ENCODE results near the gene SDCCAG8. TPM values are rescaled to one million over a fixed set of nuclear protein-coding genes. Genes with fewer than 3 reads are reported as not detected.

Gene SDCCAG8
- polyA plus RNA-seq, 4 donors = 32.5 to 47.3 (median 44.0) TPM

- no peak for DNase-seq (ENCODE audit: low read depth in 4 of 4, low spot score in 2 of 4)
Observed at GRCh38 chr1:243449373-243449772, 193.5 kb downstream of the SDCCAG8 start.

GRCh38 chr1:243452092-243452491, 196.3 kb downstream of the SDCCAG8 start:
- DNase-seq (ENCODE audit: low read depth in 4 of 4, low spot score in 2 of 4) = no peak

- DNase-seq (ENCODE audit: low read depth in 4 of 4, low spot score in 2 of 4) = no peak
Observed at GRCh38 chr1:243454328-243454997, 198.6 kb downstream of the SDCCAG8 start.

- DNase-seq (ENCODE audit: low read depth in 4 of 4, low spot score in 2 of 4) = no peak
Observed at GRCh38 chr1:243455760-243456651, 200.2 kb downstream of the SDCCAG8 start.

GRCh38 chr1:243457363-243457982, 201.6 kb downstream of the SDCCAG8 start:
- DNase-seq (ENCODE audit: low read depth in 4 of 4, low spot score in 2 of 4) = no peak

- no peak for DNase-seq (ENCODE audit: low read depth in 4 of 4, low spot score in 2 of 4)
Observed at GRCh38 chr1:243459059-243459458, 203.2 kb downstream of the SDCCAG8 start.

- DNase-seq (ENCODE audit: low read depth in 4 of 4, low spot score in 2 of 4) = no peak
Observed at GRCh38 chr1:243461700-243462099, 205.9 kb downstream of the SDCCAG8 start.

GRCh38 chr1:243462929-243463697, 207.3 kb downstream of the SDCCAG8 start:
- DNase-seq (ENCODE audit: low read depth in 4 of 4, low spot score in 2 of 4) = no peak

- no peak for DNase-seq (ENCODE audit: low read depth in 4 of 4, low spot score in 2 of 4)
Observed at GRCh38 chr1:243465081-243465480, 209.2 kb downstream of the SDCCAG8 start.

- DNase-seq (ENCODE audit: low read depth in 4 of 4, low spot score in 2 of 4) = no peak
Observed at GRCh38 chr1:243465738-243466137, 209.9 kb downstream of the SDCCAG8 start.

GRCh38 chr1:243469497-243469896, 213.7 kb downstream of the SDCCAG8 start:
- no peak for DNase-seq (ENCODE audit: low read depth in 4 of 4, low spot score in 2 of 4)

GRCh38 chr1:243470502-243470901, 214.7 kb downstream of the SDCCAG8 start:
- DNase-seq (ENCODE audit: low read depth in 4 of 4, low spot score in 2 of 4) = no peak

GRCh38 chr1:243471026-243471685, 215.3 kb downstream of the SDCCAG8 start:
- DNase-seq (ENCODE audit: low read depth in 4 of 4, low spot score in 2 of 4) = no peak

GRCh38 chr1:243471754-243472745, 216.2 kb downstream of the SDCCAG8 start:
- no peak for DNase-seq (ENCODE audit: low read depth in 4 of 4, low spot score in 2 of 4)

GRCh38 chr1:243473227-243474135, 217.6 kb downstream of the SDCCAG8 start:
- no peak for DNase-seq (ENCODE audit: low read depth in 4 of 4, low spot score in 2 of 4)

GRCh38 chr1:243474136-243474881, 218.5 kb downstream of the SDCCAG8 start:
- DNase-seq (ENCODE audit: low read depth in 4 of 4, low spot score in 2 of 4) = no peak

- DNase-seq (ENCODE audit: low read depth in 4 of 4, low spot score in 2 of 4) = no peak
Observed at GRCh38 chr1:243474906-243475305, 219.1 kb downstream of the SDCCAG8 start.

Measured in left renal cortex interstitium (tissue), 4 donors.